ENCODE data around the gene APPBP2.

- TF ChIP-seq, protein P1, sequence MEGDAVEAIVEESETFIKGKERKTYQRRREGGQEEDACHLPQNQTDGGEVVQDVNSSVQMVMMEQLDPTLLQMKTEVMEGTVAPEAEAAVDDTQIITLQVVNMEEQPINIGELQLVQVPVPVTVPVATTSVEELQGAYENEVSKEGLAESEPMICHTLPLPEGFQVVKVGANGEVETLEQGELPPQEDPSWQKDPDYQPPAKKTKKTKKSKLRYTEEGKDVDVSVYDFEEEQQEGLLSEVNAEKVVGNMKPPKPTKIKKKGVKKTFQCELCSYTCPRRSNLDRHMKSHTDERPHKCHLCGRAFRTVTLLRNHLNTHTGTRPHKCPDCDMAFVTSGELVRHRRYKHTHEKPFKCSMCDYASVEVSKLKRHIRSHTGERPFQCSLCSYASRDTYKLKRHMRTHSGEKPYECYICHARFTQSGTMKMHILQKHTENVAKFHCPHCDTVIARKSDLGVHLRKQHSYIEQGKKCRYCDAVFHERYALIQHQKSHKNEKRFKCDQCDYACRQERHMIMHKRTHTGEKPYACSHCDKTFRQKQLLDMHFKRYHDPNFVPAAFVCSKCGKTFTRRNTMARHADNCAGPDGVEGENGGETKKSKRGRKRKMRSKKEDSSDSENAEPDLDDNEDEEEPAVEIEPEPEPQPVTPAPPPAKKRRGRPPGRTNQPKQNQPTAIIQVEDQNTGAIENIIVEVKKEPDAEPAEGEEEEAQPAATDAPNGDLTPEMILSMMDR (IDR thresholded peaks at IDR 0.05), result no peak
- TF ChIP-seq POLR2A (IDR thresholded peaks at IDR 0.05), result no peak
- no peak for TF ChIP-seq EP300 (IDR thresholded peaks at IDR 0.05)
Measured at GRCh38 chr17:60423865-60424264, 102.2 kb downstream of the APPBP2 start.

Data from tibial nerve (tissue), 4 donors.